ENCODE data around the gene UFL1. TPM values are rescaled to one million over a fixed set of nuclear protein-coding genes. Genes with fewer than 3 reads are reported as not detected.

Gene UFL1
- total and polyA plus RNA-seq, 7 donors = 3.9 to 30.1 (median 21.9) TPM

DNA sequence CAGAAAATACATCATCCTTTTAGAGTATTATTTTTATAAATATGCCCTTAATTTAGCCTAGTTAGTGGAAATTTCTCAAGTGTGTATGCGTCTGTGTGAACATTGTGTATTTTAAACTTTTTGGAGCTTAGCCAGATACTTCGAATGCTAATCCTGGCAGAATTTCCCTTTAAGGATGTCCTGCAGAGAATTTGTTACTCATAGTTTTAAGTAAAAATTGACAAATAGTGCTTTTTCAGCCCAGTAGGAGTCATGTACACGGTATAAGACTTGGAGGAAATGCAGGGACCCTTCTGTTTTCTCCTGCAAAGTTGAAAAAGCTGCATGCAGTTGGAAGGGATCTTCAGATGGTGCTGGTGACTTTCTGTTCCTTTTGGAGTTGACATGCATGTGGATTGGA, 41.3 kb downstream of the UFL1 start, which contains the start of gene FHL5:
Gene FHL5, plus strand, starts transcription at position 243 of the 400 bp plus-strand sequence. CDS start 40,486 bp downstream, outside the sequence.
- WGBS, 2 donors = 37 to 50% methylated on average over 3 of the region's 3 CpGs
- Histone ChIP-seq H3K4me3 (no peak within 1 kb of the TSS), H3K27ac (no peak within 1 kb of the TSS), H3K27me3 (no peaks in the 10 kb centered on the region), H3K9me3 (no peaks in the 10 kb centered on the region), H3K36me3 (no peaks in the 10 kb centered on the region), H3K4me1 (no peaks in the 10 kb centered on the region)
- intact Hi-C loops (cut with DNase I) = no loop called here
- DNase-seq = no peak
- TF ChIP-seq POLR2A (IDR thresholded peaks at IDR 0.05) (no peak), POLR2AphosphoS5 (IDR thresholded peaks at IDR 0.05) (no peak), CTCF (IDR thresholded peaks at IDR 0.05) (no peak)

GRCh38 chr6:96563853-96564252, 42.2 kb downstream of the UFL1 start:
- Histone ChIP-seq H3K4me3 (no peak overlapping the region), H3K9me3 (no peaks in the 10 kb centered on the region), H3K4me1 (no peaks in the 10 kb centered on the region), H3K36me3 (no peaks in the 10 kb centered on the region), H3K27me3 (no peaks in the 10 kb centered on the region), H3K27ac (no peak overlapping the region)
- DNase-seq = no peak
- intact Hi-C loops (cut with DNase I) = no loop called here
- TF ChIP-seq EP300 (IDR thresholded peaks at IDR 0.05) = no peak
- TF ChIP-seq POLR2A (IDR thresholded peaks at IDR 0.05) = no peak
- TF ChIP-seq POLR2AphosphoS5 (IDR thresholded peaks at IDR 0.05) = no peak
- TF ChIP-seq CTCF (IDR thresholded peaks at IDR 0.05) = no peak

DNA sequence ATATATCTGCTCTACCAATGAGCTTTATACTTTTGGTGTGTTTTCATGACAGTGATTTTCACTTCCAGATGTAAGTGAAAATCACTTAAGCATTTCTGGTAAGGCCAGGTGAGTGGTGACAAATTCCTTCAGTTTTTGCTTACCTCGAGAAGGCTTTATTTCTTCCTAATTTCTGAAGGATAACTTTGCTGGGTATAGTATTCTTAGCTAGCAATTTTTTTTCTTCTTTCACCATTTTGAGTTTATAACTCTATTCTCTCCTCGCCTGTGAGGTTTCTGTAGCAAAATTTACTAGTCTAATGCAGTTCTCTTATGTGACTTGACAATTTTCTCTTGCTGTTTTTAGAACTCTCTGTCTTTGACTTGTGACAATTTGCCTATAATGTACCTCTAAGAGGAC, 48.4 kb downstream of the UFL1 start:
- Histone ChIP-seq H3K27me3 (no peaks in the 10 kb centered on the region), H3K9me3 (peaks cover 0 to 6% (median 4%) of the 10 kb centered on the region in 4 donors), H3K4me1 (no peaks in the 10 kb centered on the region), H3K36me3 (no peaks in the 10 kb centered on the region), H3K4me3 (no peak overlapping the region), H3K27ac (no peak overlapping the region)
- intact Hi-C loops (cut with DNase I) = no loop called here
- no peak for DNase-seq
- WGBS, 2 donors = 71 to 85% methylated on average over 2 of the region's 2 CpGs
- TF ChIP-seq POLR2A (IDR thresholded peaks at IDR 0.05) = no peak
- TF ChIP-seq POLR2AphosphoS5 (IDR thresholded peaks at IDR 0.05) = no peak
- TF ChIP-seq CTCF (IDR thresholded peaks at IDR 0.05) = no peak
- TF ChIP-seq EP300 (IDR thresholded peaks at IDR 0.05) = no peak

DNA sequence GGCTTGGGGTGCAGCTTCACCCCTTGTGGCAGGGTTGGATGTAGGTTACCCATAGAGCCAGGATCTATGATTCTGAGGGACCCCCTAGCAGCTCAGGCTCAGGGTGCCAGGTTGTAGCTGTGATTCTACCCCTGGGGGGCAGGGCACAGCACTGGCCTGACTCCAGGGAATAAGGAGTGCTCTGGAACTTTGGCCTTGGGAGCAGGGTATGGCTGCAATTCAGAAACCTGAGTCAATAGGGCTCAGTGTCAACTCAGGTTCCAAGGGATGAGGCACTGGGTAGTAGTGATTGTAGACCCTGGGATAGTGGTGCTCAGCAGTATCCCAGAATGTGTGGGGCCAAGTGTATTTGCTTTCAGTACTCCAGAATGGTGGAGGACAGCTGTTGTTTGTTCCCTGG, 49.9 kb downstream of the UFL1 start:
- no peak for DNase-seq
- Histone ChIP-seq H3K4me3 (no peak overlapping the region), H3K27me3 (no peaks in the 10 kb centered on the region), H3K36me3 (no peaks in the 10 kb centered on the region), H3K9me3 (peaks cover 0 to 6% (median 4%) of the 10 kb centered on the region in 4 donors), H3K27ac (no peak overlapping the region), H3K4me1 (no peaks in the 10 kb centered on the region)
- TF ChIP-seq POLR2A (IDR thresholded peaks at IDR 0.05) = no peak
- TF ChIP-seq EP300 (IDR thresholded peaks at IDR 0.05) = no peak
- no peak for TF ChIP-seq POLR2AphosphoS5 (IDR thresholded peaks at IDR 0.05)
- no peak for TF ChIP-seq CTCF (IDR thresholded peaks at IDR 0.05)
- intact Hi-C loops (cut with DNase I) = no loop called here

DNA sequence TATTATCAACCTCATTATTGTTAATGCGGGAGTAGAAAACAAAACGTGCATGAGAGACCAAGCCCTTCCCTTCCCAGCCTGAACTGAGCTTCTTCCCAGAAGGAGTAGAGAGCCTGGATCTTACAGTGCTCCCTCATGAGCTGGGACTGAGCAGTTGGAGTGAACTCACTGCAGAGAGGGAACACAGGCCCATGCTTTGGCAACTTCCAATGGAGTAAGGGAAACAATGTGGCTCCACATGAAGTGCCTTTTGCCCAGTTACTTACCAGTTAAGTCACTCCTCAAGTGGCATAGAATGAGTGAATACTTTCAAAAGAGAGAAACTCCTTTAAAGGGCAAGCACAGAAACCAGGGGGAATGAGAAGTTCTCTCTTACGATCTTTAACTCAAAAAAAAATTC, 53.8 kb downstream of the UFL1 start:
- intact Hi-C loops (cut with DNase I) = no loop called here

More for the DNA sequence above, 53.8 kb downstream of the UFL1 start:
- no peak for TF ChIP-seq EP300 (IDR thresholded peaks at IDR 0.05)
- TF ChIP-seq POLR2AphosphoS5 (IDR thresholded peaks at IDR 0.05) = no peak
- no peak for TF ChIP-seq CTCF (IDR thresholded peaks at IDR 0.05)
- no peak for TF ChIP-seq POLR2A (IDR thresholded peaks at IDR 0.05)
- Histone ChIP-seq H3K9me3 (peaks cover 0 to 3% (median 1%) of the 10 kb centered on the region in 4 donors), H3K27me3 (no peaks in the 10 kb centered on the region), H3K27ac (no peak overlapping the region), H3K4me1 (no peaks in the 10 kb centered on the region), H3K4me3 (no peak overlapping the region), H3K36me3 (no peaks in the 10 kb centered on the region)
- DNase-seq = no peak
- WGBS, 2 donors = 80 to 91% methylated on average over 3 of the region's 3 CpGs

Data from sigmoid colon (tissue), 7 donors.